ENCODE results near the gene PSMC5.
"Not testable (repeated sequence)": the region's sequence is repeated elsewhere in the genome, so short reads cannot be mapped to it uniquely, and the experiment has no call there.

The PSMC5 gene

GRCh38 chr17:63841350-63842172 lies 14.3 kb downstream of the PSMC5 start:
- peak; percentile 33 for DNase-seq

DNA sequence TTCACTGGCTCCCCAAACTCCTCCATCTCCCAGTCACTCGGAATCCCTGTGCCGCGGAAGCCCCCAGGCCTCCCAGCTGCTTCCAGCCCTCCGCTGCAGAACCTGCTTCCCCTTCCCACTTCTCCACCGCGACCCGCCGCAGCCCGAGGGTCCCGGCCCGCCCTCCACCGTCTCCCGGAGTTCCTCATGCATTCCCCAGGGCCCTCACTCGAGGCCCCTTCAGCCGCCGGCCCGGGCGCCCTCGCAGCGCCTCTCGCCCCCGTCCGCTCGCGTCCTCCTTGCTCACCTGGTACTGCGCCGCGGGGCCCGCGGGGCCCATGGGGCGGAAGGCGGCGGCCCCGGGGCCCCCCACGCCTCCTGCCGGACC lies 14.9 kb downstream of the PSMC5 start:
- peak; percentile 24 for DNase-seq

- peak; percentile 97 for DNase-seq
Measured at GRCh38 chr17:63842540-63843386, 15.5 kb downstream of the PSMC5 start, which contains the start of gene SMARCD2. TSS of gene SMARCD2 (minus strand) at chr17:63842685. CDS start at chr17:63842674, 11 bp downstream.

- peak; percentile 65 for DNase-seq
Measured at GRCh38 chr17:63843387-63843888, 16.2 kb downstream of the PSMC5 start.

DNA sequence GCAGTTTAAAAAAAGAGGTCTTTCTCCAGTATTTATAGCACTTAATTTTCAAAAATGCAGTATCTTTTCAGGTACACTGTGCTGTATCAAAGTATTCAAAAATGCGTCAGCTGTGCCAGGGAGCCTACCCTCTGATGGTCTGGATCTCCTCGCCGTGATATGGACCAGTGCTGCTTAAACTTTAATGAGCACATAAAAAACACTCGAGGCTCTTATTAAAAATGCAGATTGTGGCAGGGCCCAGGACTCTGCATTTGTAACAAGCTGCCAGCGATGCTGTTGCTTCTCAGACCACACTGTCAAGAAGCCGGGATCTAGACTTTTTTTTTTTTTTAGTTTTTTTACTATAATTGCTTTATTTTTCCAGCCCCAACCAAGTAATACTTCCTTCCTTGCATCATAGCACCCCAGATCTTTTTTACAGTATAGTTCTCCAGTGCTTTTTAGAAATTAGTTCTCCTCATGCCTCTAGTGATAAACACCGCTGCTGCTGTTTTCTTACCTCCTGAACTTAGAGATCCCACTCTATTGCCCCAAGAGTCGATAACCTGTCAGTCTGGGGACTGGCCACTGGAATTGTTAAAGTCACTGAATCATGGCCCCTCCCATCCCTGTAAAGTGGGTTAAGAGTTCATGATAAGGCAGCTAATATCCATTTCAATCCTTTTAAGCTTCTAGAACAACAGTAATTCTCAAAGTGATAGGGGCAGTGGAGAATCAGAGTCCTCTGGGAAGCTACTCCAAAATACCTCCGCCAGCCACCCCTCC lies 16.9 kb downstream of the PSMC5 start:
- peak; percentile 71 for DNase-seq

GRCh38 chr17:63845509-63845908 lies 18.3 kb downstream of the PSMC5 start:
- DNase-seq = no peak

GRCh38 chr17:63847525-63848249 lies 20.5 kb downstream of the PSMC5 start:
- no peak for DNase-seq

- peak; percentile 95 for DNase-seq
Measured at GRCh38 chr17:63848834-63849689, 21.8 kb downstream of the PSMC5 start.

DNA sequence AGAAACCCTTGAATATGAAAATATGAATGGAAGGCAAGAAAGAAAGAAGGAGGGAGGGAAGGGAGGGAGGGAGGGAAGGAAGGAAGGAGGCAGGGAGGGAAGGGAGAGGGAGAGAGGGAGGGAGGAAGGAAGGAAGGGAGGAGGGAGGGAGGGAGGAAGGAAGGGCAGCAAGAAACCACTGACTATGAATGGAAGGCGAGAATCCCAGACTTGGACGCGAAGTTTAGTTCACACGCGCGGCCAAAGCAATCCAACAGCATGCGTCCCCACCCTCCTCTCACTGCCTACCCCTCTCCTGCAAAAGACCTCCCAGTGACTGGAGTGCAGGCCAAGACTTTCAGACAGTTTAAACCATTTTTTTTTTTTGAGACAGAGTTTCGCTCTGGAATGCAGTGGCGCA lies 23.2 kb downstream of the PSMC5 start:
- DNase-seq = no peak

DNA sequence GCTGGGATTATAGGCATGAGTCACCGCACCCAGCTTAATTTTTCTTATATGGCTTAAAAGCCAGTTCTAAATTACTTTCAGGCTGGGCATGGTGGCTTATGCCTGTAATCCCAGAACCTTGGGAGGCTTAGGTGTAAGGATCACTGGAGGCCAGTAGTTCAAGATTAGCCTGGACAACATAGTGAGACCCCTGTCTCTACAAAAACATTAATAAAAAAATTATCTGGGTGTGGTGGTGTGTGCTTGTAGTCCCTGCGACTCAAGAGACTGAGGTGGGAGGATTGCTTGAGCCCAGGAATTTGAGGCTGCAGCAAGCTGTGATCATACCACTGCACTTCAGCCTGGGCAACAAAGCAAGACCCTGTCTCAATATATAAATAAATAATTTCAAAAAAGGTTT lies 26.0 kb downstream of the PSMC5 start:
- DNase-seq = no peak

GRCh38 chr17:63854709-63855108 lies 27.5 kb downstream of the PSMC5 start:
- no peak for DNase-seq

DNA sequence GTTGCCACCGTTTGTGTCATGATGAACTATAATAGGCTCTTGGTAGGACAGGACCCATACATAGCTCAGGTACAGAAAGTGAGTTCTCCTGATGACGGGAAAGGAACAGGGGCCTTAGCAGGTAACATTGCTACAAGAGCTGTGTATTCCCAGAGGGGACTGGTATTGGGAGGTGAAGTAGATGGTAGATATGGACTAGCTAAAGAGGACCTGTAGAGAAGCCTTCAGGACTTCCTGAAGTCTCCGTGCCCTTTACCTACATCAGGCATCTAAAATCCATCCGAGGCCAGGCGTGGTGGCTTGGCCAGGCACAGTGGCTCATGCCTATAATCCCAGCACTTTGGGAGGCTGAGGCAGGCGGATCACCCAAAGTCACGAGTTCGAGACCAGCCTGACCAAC lies 28.0 kb downstream of the PSMC5 start:
- DNase-seq = no peak

GRCh38 chr17:63856425-63856824 lies 29.2 kb downstream of the PSMC5 start:
- DNase-seq = not testable (repeated sequence)

DNA sequence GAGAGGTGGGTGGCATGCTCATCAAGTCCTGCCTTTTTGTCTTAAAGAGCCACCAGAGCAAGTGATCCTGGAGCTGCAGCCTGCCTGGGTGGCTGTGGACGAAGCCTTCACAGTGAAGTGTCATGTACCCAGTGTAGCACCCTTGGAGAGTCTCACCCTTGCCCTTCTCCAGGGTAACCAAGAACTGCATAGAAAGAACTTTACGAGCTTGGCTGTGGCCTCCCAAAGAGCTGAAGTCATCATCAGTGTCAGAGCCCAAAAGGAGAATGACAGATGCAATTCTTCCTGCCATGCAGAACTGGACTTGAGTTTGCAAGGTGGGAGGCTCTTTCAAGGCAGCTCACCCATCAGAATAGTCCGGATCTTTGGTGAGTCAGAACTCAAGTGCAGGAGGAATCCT lies 32.0 kb downstream of the PSMC5 start:
- DNase-seq = no peak

GRCh38 chr17:63866625-63867024 lies 39.4 kb downstream of the PSMC5 start:
- DNase-seq = not testable (repeated sequence)

- DNase-seq = not testable (repeated sequence)
Measured at GRCh38 chr17:63869491-63870291, 42.5 kb downstream of the PSMC5 start.

DNA sequence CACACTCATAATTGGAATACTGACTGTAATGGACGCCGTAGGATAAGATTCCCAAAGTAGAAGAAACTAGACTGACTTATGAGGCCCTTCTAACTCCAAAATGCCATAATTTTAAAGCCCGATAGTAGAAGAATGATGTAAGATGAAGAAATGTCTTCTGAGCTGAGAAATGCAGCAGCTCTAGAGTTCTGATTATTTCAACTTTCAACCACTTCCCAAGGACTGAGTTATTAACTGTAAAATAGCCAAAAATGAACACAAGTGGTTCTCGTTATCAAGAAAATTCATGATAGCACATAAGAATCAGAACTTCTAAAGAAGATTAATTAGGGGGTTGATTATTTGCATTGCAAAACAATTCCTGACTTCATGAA lies 43.0 kb downstream of the PSMC5 start:
- not testable (repeated sequence) for DNase-seq

- DNase-seq = not testable (repeated sequence)
Measured at GRCh38 chr17:63871646-63872365, 44.6 kb downstream of the PSMC5 start.

- not testable (repeated sequence) for DNase-seq
Measured at GRCh38 chr17:63873577-63873976, 46.3 kb downstream of the PSMC5 start, which contains the start of gene CSH2. TSS of gene CSH2 (minus strand) at chr17:63873677. CDS start at chr17:63873614, 63 bp downstream.
